AG04450 (cell line): Measurements from ENCODE around the gene SPTBN4. TPM values are rescaled to one million over a fixed set of nuclear protein-coding genes. Genes with fewer than 3 reads are reported as not detected.

Source experiments
- CTCF ChIA-PET: fragments of 300-600, 350-600 bp; formaldehyde crosslinking; extraction: SDS; loops from one replicate; lab custom pipeline; 2022; ENCODE audit warnings: antibody characterized with exemption, inconsistent platforms; lab: Charles Lee
- POLR2A ChIA-PET: fragments of 350-600 bp; formaldehyde crosslinking; extraction: SDS; loops from one replicate; lab custom pipeline; 2021; ENCODE audit warnings: antibody characterized with exemption, inconsistent platforms; lab: Yijun Ruan, JAX
- DNase-seq: peaks from one replicate; pipeline ENCODE4 v3.0.0-alpha.2; 2011; ENCODE audit warnings: low read depth, low spot score
- H3K27ac ChIP-seq: one replicate; pipeline ENCODE4 v1.5.1; 2012; ENCODE audit warnings: low read depth, low read length, control low read depth
- H3K27me3 ChIP-seq: one replicate; pipeline ENCODE4 v1.6.0; 2012; ENCODE audit warnings: low read length; ENCODE audit not compliant: control insufficient read depth, insufficient read depth
- H3K4me3 ChIP-seq: 2 replicates; pipeline ENCODE4 v1.5.1; 2011; ENCODE audit warnings: mild to moderate bottlenecking, low read depth, low read length, control low read depth
- H3K9me3 ChIP-seq: 2 replicates; pipeline ENCODE4 v1.5.1; 2012; ENCODE audit warnings: low read length; ENCODE audit not compliant: control insufficient read depth, insufficient read depth
- CTCF ChIP-seq: IDR thresholded peaks from 2 replicates; pipeline ENCODE4 v1.5.1; 2011; ENCODE audit warnings: low read depth, low read length, control low read depth, inconsistent platforms
- polyA plus RNA-seq: library from polyadenylated mRNA; depleted of rRNA; stranded (reverse); fragments of >200 nt; gene quantifications from 2 replicates; pipeline ENCODE4 v1.2.3, GENCODE V29; 2011

SPTBN4 gene
- polyA plus RNA-seq, 1 experiment: 1.3 TPM

GRCh38 chr19:40614622-40615411, 148.0 kb downstream of the SPTBN4 start:
- ChIA-PET POLR2A (interaction anchor here (0.5 to 1.9 kb wide), 14 partner anchors 8 to 309 kb away, joined by 3 to 36 read pairs (median 5); partner anchors contain the start of gene SERTAD1), CTCF (interaction anchor here (0.5 to 4.4 kb wide), 5 partner anchors 16 to 192 kb away, joined by 3 to 53 read pairs (median 3); no protein-coding TSS in a partner anchor)
- H3K27me3 ChIP-seq: no peaks in the 10 kb centered on the region
- no peak for TF ChIP-seq CTCF
- H3K9me3 ChIP-seq: peaks cover 9% of the 10 kb centered on the region; the same call in 1 of the 2 replicates
- peak; percentile 96 for DNase-seq
- peak overlapping the region; percentile 95 for H3K27ac ChIP-seq
- H3K4me3 ChIP-seq: peak overlapping the region; percentile 88

- CTCF ChIA-PET: interaction anchor here (0.6 to 4.4 kb wide), 5 partner anchors 13 to 196 kb away, joined by 3 to 53 read pairs (median 4); no protein-coding TSS in a partner anchor
- no peak overlapping the region for H3K27ac ChIP-seq
- H3K27me3 ChIP-seq: no peaks in the 10 kb centered on the region
- H3K4me3 ChIP-seq: no peak overlapping the region
- POLR2A ChIA-PET: interaction anchor here (0.6 to 1.1 kb wide), 3 partner anchors 11 to 30 kb away, joined by 3 to 4 read pairs (median 3); no protein-coding TSS in a partner anchor
- DNase-seq: no peak
- no peak for TF ChIP-seq CTCF
- peaks cover 9% of the 10 kb centered on the region; the same call in 1 of the 2 replicates for H3K9me3 ChIP-seq
These were observed 149.4 kb downstream of the SPTBN4 start for GRCh38 chr19:40616178-40616577.

- no peak for TF ChIP-seq CTCF
- no peak overlapping the region for H3K4me3 ChIP-seq
- CTCF ChIA-PET: interaction anchor here (1.2 to 4.4 kb wide), 2 partner anchors 14 to 18 kb away, joined by 4 to 53 read pairs; no protein-coding TSS in a partner anchor
- no peak for DNase-seq
- H3K27me3 ChIP-seq: no peaks in the 10 kb centered on the region
- peaks cover 9% of the 10 kb centered on the region; the same call in 1 of the 2 replicates for H3K9me3 ChIP-seq
- H3K27ac ChIP-seq: peak overlapping the region; percentile 21
- POLR2A ChIA-PET: interaction anchor here (0.6 to 1.1 kb wide), 2 partner anchors 23 to 29 kb away, joined by 3 to 4 read pairs; no protein-coding TSS in a partner anchor
These were observed 150.1 kb downstream of the SPTBN4 start for GRCh38 chr19:40616941-40617340.

- CTCF ChIA-PET: no interaction called here
- Histone ChIP-seq H3K4me3 (no peak overlapping the region), H3K9me3 (peaks cover 7% of the 10 kb centered on the region; the same call in 1 of the 2 replicates), H3K27me3 (no peaks in the 10 kb centered on the region), H3K27ac (no peak overlapping the region)
- TF ChIP-seq CTCF: no peak
- POLR2A ChIA-PET: interaction anchor here (0.6 kb wide), 1 partner anchor 192 kb away, joined by 3 read pairs; no protein-coding TSS in a partner anchor
- no peak for DNase-seq
These were observed 151.2 kb downstream of the SPTBN4 start for GRCh38 chr19:40617961-40618360.
